Esophagus squamous epithelium (tissue), 5 donors: ENCODE results near the gene REC8. TPM values are rescaled to one million over a fixed set of nuclear protein-coding genes. Genes with fewer than 3 reads are reported as not detected.
"Not testable (repeated sequence)": the region's sequence is repeated elsewhere in the genome, so short reads cannot be mapped to it uniquely, and the experiment has no call there.

Experiments used
- DNase-seq: peaks from one replicate; lab custom pipeline; 2025; lab: John Stamatoyannopoulos, UW
- H3K27ac ChIP-seq, 4 donors: fragments of 200-600 bp; sonication (generic); one replicate each; pipeline ENCODE4 v1.5.1; 2016 to 2019; ENCODE audit warnings: mild to moderate bottlenecking in 1 of 4
- H3K27me3 ChIP-seq, 4 donors: fragments of 200-600 bp; sonication (generic); 1 replicate in 3 of 4; 2 replicates in 1 of 4; pipeline versions ENCODE4 v1.5.1 to v1.6.0; 2017 to 2021; ENCODE audit warnings: antibody characterized with exemption in 1 of 4
- H3K36me3 ChIP-seq, 3 donors: fragments of 200-600 bp; sonication (generic); one replicate each; pipeline ENCODE4 v1.5.1; 2016 to 2019
- H3K4me1 ChIP-seq, 3 donors: fragments of 200-600 bp; sonication (generic); one replicate each; pipeline ENCODE4 v1.5.1; 2017 to 2019
- H3K4me3 ChIP-seq, 4 donors: fragments of 200-600 bp; sonication (generic); 1 replicate in 3 of 4; 2 replicates in 1 of 4; pipeline ENCODE4 v1.5.1; 2016 to 2019; ENCODE audit warnings: mild to moderate bottlenecking in 2 of 4, moderate library complexity in 1 of 4
- H3K9me3 ChIP-seq, 3 donors: fragments of 200-600 bp; sonication (generic); one replicate each; pipeline ENCODE4 v1.5.1; 2016 to 2019
- POLR2A ChIP-seq, 4 donors: fragments of 450-650 bp; IDR thresholded peaks; one replicate each; pipeline ENCODE4 v1.6.1; 2017; ENCODE audit warnings: antibody characterized with exemption in 4 of 4, mild to moderate bottlenecking in 4 of 4, moderate library complexity in 3 of 4
- WGBS, 2 donors: methylation state at CpG; one replicate each; pipeline ENCODE4 v1.1.5; 2018; 5-methylcytosine and 5-hydroxymethylcytosine counted together
- intact Hi-C: fragments of 100-400 bp; cut with DNase I; formaldehyde crosslinking; loops from one replicate; pipeline ENCODE4 v1.15.0; 2022
- total RNA-seq, 4 donors: library from RNA; depleted of rRNA; stranded (reverse); fragments of >200 nt; gene quantifications; one replicate each; pipeline ENCODE4 v1.1.0, GENCODE V29; 2016
- TF ChIP-seq, protein P1 (sequence below), 6 experiments: fragments of 450-650 bp in 4 of 6; fragments of 200-600 bp in 2 of 6; sonication (generic) in 2 of 6; IDR thresholded peaks; one replicate each; pipeline ENCODE4 v1.5.1; 2016 to 2019; ENCODE audit warnings: antibody characterized with exemption in 6 of 6, mild to moderate bottlenecking in 4 of 6, moderate library complexity in 4 of 6
- donor health status: DM: yes; HTN: yes; CAD: no.

The REC8 gene
- total RNA-seq, 4 donors from 2014 or later: 0.47 to 7.4 (median 3.0) TPM

DNA sequence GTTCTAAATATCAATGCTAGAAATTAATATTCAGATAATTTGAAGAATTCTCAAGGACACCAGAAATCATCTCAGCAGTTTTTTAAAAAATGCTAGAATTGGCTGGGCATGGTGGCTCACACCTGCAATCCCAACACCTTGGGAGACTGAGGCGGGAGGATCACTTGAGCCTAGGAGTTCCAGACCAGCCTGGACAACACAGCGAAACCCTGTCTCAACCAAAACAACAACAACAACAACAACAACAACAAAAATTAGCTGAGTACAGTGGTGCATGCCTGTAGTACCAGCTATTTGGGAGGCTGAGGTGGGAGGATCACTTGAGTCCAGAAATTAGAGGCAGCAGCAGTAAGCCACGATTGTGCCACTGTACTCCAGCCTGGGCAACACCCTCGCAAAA, 47.2 kb downstream of the REC8 start:
- intact Hi-C loops: no loop called here
- H3K4me3 ChIP-seq: no peak overlapping the region

DNA sequence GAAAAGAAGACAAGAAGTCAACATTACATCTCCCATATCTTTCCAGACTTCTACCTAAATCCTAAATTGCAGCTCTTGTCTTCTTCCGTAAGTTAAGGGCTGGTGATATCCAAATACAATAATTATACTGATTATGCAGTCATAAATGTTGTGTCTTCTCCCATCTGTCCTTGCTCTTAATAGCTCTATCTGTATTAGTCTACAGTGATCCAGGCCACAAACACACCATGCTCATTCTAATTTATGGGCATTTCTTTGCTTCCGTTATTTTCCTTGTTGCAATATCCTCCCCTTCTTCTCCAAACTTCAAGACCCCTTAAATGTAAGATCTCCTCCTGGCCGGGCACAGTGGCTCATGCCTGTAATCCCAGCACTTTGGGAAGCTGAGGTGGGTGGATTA, 47.6 kb downstream of the REC8 start:
- H3K27me3 ChIP-seq: no peaks in the 10 kb centered on the region
- DNase-seq: no peak
- intact Hi-C loops: no loop called here
- H3K9me3 ChIP-seq: no peaks in the 10 kb centered on the region
- no peak overlapping the region for H3K27ac ChIP-seq
- peaks cover 0 to 22% (median 12%) of the 10 kb centered on the region in 3 donors for H3K4me1 ChIP-seq
- WGBS, 2 donors: 50 to 62% methylated on average over 2 to 3 of the region's 3 CpGs
- TF ChIP-seq, protein P1, sequence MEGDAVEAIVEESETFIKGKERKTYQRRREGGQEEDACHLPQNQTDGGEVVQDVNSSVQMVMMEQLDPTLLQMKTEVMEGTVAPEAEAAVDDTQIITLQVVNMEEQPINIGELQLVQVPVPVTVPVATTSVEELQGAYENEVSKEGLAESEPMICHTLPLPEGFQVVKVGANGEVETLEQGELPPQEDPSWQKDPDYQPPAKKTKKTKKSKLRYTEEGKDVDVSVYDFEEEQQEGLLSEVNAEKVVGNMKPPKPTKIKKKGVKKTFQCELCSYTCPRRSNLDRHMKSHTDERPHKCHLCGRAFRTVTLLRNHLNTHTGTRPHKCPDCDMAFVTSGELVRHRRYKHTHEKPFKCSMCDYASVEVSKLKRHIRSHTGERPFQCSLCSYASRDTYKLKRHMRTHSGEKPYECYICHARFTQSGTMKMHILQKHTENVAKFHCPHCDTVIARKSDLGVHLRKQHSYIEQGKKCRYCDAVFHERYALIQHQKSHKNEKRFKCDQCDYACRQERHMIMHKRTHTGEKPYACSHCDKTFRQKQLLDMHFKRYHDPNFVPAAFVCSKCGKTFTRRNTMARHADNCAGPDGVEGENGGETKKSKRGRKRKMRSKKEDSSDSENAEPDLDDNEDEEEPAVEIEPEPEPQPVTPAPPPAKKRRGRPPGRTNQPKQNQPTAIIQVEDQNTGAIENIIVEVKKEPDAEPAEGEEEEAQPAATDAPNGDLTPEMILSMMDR (IDR thresholded peaks at IDR 0.05): no peak
- TF ChIP-seq POLR2A (IDR thresholded peaks at IDR 0.05): no peak
- peaks cover 0 to 19% (median 0%) of the 10 kb centered on the region in 3 donors for H3K36me3 ChIP-seq
- H3K4me3 ChIP-seq: no peak overlapping the region

More for the DNA sequence above, 47.2 kb downstream of the REC8 start:
- DNase-seq: no peak
- TF ChIP-seq, protein P1 (IDR thresholded peaks at IDR 0.05): no peak
- Histone ChIP-seq H3K27me3 (no peaks in the 10 kb centered on the region), H3K4me1 (peaks cover 0 to 24% (median 14%) of the 10 kb centered on the region in 3 donors), H3K27ac (no peak overlapping the region), H3K36me3 (peaks cover 0 to 19% (median 0%) of the 10 kb centered on the region in 3 donors), H3K9me3 (no peaks in the 10 kb centered on the region)
- WGBS, 2 donors: 67 to 87% methylated on average over 4 of the region's 4 CpGs

DNA sequence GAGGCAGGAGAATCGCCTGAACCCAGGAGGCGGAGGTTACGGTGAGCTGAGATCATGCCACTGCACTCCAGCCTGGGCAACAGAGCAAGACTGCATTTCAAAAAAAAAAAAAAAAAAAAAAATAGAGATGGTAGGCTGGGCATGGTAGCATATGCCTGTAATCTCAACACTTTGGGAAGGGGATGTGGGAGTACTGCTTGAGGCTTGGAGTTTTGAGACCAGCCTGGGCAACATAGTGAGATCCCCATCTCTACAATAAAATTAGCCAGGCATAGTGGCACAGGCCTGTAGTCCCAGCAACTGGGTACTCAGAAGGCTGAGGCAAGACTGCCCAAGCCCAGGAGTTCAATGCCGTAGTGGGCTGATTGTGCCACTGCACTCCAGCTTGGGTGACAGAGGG, 51.1 kb downstream of the REC8 start:
- intact Hi-C loops: not testable (repeated sequence)
- WGBS, 2 donors: 95% methylated on average over 4 of the region's 4 CpGs

DNA sequence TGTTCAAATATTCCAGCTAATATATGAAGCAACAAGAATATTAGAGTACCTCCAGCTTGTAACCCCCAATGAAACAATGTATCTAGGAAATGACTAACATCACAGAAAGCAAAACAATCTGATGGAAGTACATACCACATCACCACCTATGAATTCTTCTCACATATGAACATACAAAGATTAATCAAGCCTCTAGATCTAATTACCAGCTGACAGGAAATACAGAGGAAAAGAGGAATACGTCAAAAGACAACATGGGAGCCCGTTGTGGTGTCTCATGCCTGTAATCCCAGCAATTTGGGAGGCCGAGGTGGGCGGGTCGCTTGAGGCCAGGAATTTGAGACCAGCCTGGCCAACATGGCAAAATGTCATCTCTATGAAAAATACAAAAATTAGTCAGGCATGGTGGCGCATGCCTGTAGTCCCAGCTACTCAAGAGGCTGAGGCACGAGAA, 52.8 kb downstream of the REC8 start:
- Histone ChIP-seq H3K4me3 (no peak overlapping the region), H3K9me3 (no peaks in the 10 kb centered on the region), H3K36me3 (peaks cover 0 to 20% (median 0%) of the 10 kb centered on the region in 3 donors), H3K27me3 (no peaks in the 10 kb centered on the region), H3K27ac (peak overlapping the region in 1 of 4 donors; percentile 24), H3K4me1 (peaks cover 0 to 7% (median 1%) of the 10 kb centered on the region in 3 donors)
- intact Hi-C loops: no loop called here
- TF ChIP-seq POLR2A (IDR thresholded peaks at IDR 0.05): no peak
- TF ChIP-seq, protein P1 (IDR thresholded peaks at IDR 0.05): no peak
- no peak for DNase-seq
- 75 to 80% methylated on average over 7 of the region's 7 CpGs for WGBS, 2 donors

More for the DNA sequence above, 51.1 kb downstream of the REC8 start:
- H3K9me3 ChIP-seq, H3K27me3 ChIP-seq, H3K4me3 ChIP-seq, DNase-seq, H3K27ac ChIP-seq, H3K4me1 ChIP-seq: not testable (repeated sequence)
- H3K36me3 ChIP-seq: peaks cover 0 to 17% (median 0%) of the 10 kb centered on the region in 3 donors

DNA sequence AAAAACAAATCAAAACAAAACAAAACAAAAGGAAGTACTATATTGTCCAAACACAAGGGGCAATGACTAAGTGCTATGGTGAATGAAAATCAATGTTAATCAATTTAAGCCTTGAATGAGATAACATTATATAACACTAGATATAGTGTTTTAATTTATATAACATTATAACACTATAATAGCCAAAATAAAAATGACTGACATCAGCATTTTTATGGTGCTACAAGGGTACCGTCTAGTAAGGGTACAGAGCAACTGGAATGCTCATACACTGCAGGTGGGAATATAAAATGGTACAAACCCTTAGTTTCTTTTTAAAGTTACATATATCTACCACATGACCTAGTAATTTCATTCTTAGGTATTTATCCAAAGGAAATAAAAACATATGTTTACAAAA, 54.6 kb downstream of the REC8 start:
- intact Hi-C loops: no loop called here
- TF ChIP-seq, protein P1 (IDR thresholded peaks at IDR 0.05): no peak
- TF ChIP-seq POLR2A (IDR thresholded peaks at IDR 0.05): no peak
- no peak overlapping the region for H3K27ac ChIP-seq
- no peak overlapping the region for H3K4me3 ChIP-seq
- H3K9me3 ChIP-seq: no peaks in the 10 kb centered on the region
- DNase-seq: no peak
- 64 to 78% methylated on average over 1 of the region's 1 CpG for WGBS, 2 donors
- H3K27me3 ChIP-seq: no peaks in the 10 kb centered on the region
- peaks cover 9 to 20% (median 14%) of the 10 kb centered on the region in 3 donors for H3K4me1 ChIP-seq
- peaks cover 0 to 20% (median 0%) of the 10 kb centered on the region in 3 donors for H3K36me3 ChIP-seq
